MCF 10A (cell line): ENCODE data around the gene RSL24D1. TPM values are rescaled to one million over a fixed set of nuclear protein-coding genes. Genes with fewer than 3 reads are reported as not detected.

Experiments
- BruUV-seq: library from RNA; stranded (reverse); fragments of 400-500 nt; replicated peaks from 2 replicates; lab custom pipeline; 2021; lab: Mats Ljungman, UMichigan
- CTCF ChIA-PET: fragments of 300-600 bp; sonication (Branson Sonifier 250); formaldehyde crosslinking; extraction: SDS; loops from one replicate; lab custom pipeline; 2021; ENCODE audit warnings: antibody characterized with exemption, inconsistent platforms; lab: Yijun Ruan, JAX
- POLR2A ChIA-PET: fragments of 300-600, 350-650 bp; sonication (Branson Sonifier 250); formaldehyde crosslinking; extraction: SDS; loops from one replicate; lab custom pipeline; 2020; ENCODE audit warnings: antibody characterized with exemption, inconsistent platforms; lab: Yijun Ruan, JAX
- DNase-seq: peaks from one replicate; pipeline ENCODE4 v3.0.0-alpha.2; 2018; ENCODE audit not compliant: unreplicated experiment
- H3K27ac Mint-ChIP-seq: one replicate; pipeline ENCODE4 v1.8.0; 2022; ENCODE audit warnings: mild to moderate bottlenecking, low read depth, mixed read lengths; ENCODE audit not compliant: unreplicated experiment
- H3K27me3 Mint-ChIP-seq: one replicate; pipeline ENCODE4 v1.8.0; 2022; ENCODE audit warnings: mixed read lengths; ENCODE audit not compliant: insufficient read depth, unreplicated experiment
- H3K36me3 Mint-ChIP-seq: one replicate; pipeline ENCODE4 v1.8.0; 2022; ENCODE audit warnings: mild to moderate bottlenecking, moderate library complexity, mixed read lengths; ENCODE audit not compliant: insufficient read depth, unreplicated experiment
- H3K4me1 Mint-ChIP-seq: one replicate; pipeline ENCODE4 v1.8.0; 2022; ENCODE audit warnings: mixed read lengths; ENCODE audit not compliant: insufficient read depth, unreplicated experiment
- H3K4me3 Mint-ChIP-seq: one replicate; pipeline ENCODE4 v1.8.0; 2022; ENCODE audit warnings: mild to moderate bottlenecking, moderate library complexity, mixed read lengths; ENCODE audit not compliant: unreplicated experiment
- H3K9me3 Mint-ChIP-seq: one replicate; pipeline ENCODE4 v1.8.0; 2022; ENCODE audit warnings: mixed read lengths; ENCODE audit not compliant: unreplicated experiment
- CTCF ChIP-seq: fragments of 200-600 bp; IDR thresholded peaks from one replicate; pipeline ENCODE4 v1.8.0; 2022; ENCODE audit warnings: antibody characterized with exemption, mild to moderate bottlenecking; ENCODE audit not compliant: unreplicated experiment
- intact Hi-C: fragments of 100-400 bp; cut with micrococcal nuclease; formaldehyde crosslinking; loops from 2 replicates; pipeline ENCODE4 v1.14.1; 2022
- total RNA-seq: library from RNA; stranded (reverse); gene quantifications from 2 replicates; pipeline ENCODE4 v1.2.3, GENCODE V29; 2022

Gene RSL24D1
- total RNA-seq, 1 experiment from 2014 or later, result 167 TPM

GRCh38 chr15:55241186-55241585, 44.4 kb upstream of the RSL24D1 start:
- ChIA-PET POLR2A (interaction anchor here (0.8 to 2.0 kb wide), 4 partner anchors 9 to 41 kb away, joined by 3 to 7 read pairs (median 4); no protein-coding TSS in a partner anchor), CTCF (interaction anchor here (0.7 kb wide), 1 partner anchor 59 kb away, joined by 4 read pairs; no protein-coding TSS in a partner anchor)
- DNase-seq, result no peak
- no peaks in the 10 kb centered on the region for H3K36me3 Mint-ChIP-seq
- no peak for TF ChIP-seq CTCF
- BruUV-seq, result no TSS peak
- H3K9me3 Mint-ChIP-seq, result no peaks in the 10 kb centered on the region
- no peaks in the 10 kb centered on the region for H3K27me3 Mint-ChIP-seq
- no peaks in the 10 kb centered on the region for H3K4me1 Mint-ChIP-seq
- H3K4me3 Mint-ChIP-seq, result no peak overlapping the region
- intact Hi-C loops, result no loop called here
- no peak overlapping the region for H3K27ac Mint-ChIP-seq

GRCh38 chr15:55240125-55240760, 43.5 kb upstream of the RSL24D1 start:
- Mint-ChIP-seq H3K4me1 (no peaks in the 10 kb centered on the region), H3K27me3 (no peaks in the 10 kb centered on the region), H3K9me3 (no peaks in the 10 kb centered on the region), H3K27ac (no peak overlapping the region), H3K36me3 (no peaks in the 10 kb centered on the region), H3K4me3 (no peak overlapping the region)
- BruUV-seq, result no TSS peak
- POLR2A ChIA-PET, result no interaction called here
- intact Hi-C loops, result no loop called here
- CTCF ChIA-PET, result interaction anchor here (0.6 to 0.7 kb wide), 2 partner anchors 39 to 60 kb away, joined by 3 to 4 read pairs; no protein-coding TSS in a partner anchor
- no peak for DNase-seq
- TF ChIP-seq CTCF, result no peak

GRCh38 chr15:55239440-55240124, 42.8 kb upstream of the RSL24D1 start:
- ChIA-PET POLR2A (no interaction called here), CTCF (interaction anchor here (1.3 kb wide), 1 partner anchor 8 kb away, joined by 4 read pairs; no protein-coding TSS in a partner anchor)
- no peaks in the 10 kb centered on the region for H3K9me3 Mint-ChIP-seq
- intact Hi-C loops, result no loop called here
- BruUV-seq, result no TSS peak
- H3K4me3 Mint-ChIP-seq, result no peak overlapping the region
- no peak for TF ChIP-seq CTCF
- H3K4me1 Mint-ChIP-seq, result no peaks in the 10 kb centered on the region
- DNase-seq, result no peak
- no peaks in the 10 kb centered on the region for H3K36me3 Mint-ChIP-seq
- H3K27me3 Mint-ChIP-seq, result no peaks in the 10 kb centered on the region
- no peak overlapping the region for H3K27ac Mint-ChIP-seq

- BruUV-seq, result no TSS peak
- Mint-ChIP-seq H3K4me1 (no peaks in the 10 kb centered on the region), H3K27ac (no peak overlapping the region), H3K36me3 (no peaks in the 10 kb centered on the region), H3K4me3 (no peak overlapping the region), H3K27me3 (no peaks in the 10 kb centered on the region), H3K9me3 (no peaks in the 10 kb centered on the region)
- CTCF ChIA-PET, result interaction anchor here (1.3 kb wide), 1 partner anchor 9 kb away, joined by 4 read pairs; no protein-coding TSS in a partner anchor
- intact Hi-C loops, result no loop called here
- no peak for DNase-seq
- TF ChIP-seq CTCF, result no peak
- POLR2A ChIA-PET, result interaction anchor here (1.4 kb wide), 1 partner anchor 11 kb away, joined by 7 read pairs; no protein-coding TSS in a partner anchor
Observed at GRCh38 chr15:55238877-55239276, 42.1 kb upstream of the RSL24D1 start.
